Measurements from ENCODE around the gene TMEM92. TPM values are rescaled to one million over a fixed set of nuclear protein-coding genes. Genes with fewer than 3 reads are reported as not detected.
"Not testable (repeated sequence)": the region's sequence is repeated elsewhere in the genome, so short reads cannot be mapped to it uniquely, and the experiment has no call there.

TMEM92 gene
- total and polyA plus RNA-seq, 2 experiments from 2014 or later, result 0.32 TPM; not detected in 1

DNA sequence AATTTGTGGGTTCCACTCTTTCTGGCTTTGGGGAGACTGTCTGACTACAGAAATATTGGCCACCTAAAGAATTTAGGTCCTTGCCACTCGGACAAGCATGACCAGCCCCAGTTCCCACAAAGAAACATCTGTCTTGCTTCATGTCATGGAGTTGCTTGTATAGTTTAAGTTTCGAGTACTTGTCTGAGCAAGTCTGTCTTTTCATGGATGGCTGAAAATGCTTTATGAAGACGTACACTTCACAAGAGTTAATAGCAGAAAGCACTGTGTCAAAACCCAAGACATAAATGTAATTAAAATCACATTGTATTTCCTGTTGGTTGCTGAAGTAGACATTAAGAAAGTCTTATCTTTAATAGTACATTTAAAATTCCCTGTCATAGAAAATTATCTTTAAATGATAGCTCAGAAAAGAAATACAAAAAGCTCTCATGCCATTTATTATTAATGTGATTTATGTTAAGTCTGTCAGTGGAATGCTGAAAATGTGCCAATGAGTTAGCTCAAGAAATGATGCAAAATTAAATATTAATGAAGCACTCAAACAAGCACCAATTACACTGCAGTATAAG is 41.8 kb downstream of the TMEM92 start:
- TF ChIP-seq EZH2phosphoT487 (IDR thresholded peaks at IDR 0.05; ENCODE audit: insufficient read depth, low read depth), result no peak
- TF ChIP-seq EZH2 (IDR thresholded peaks at IDR 0.05; ENCODE audit: insufficient read depth, poor library complexity, severe bottlenecking), result no peak
- Histone ChIP-seq H3F3A (ENCODE audit: insufficient read depth) (no peaks in the 10 kb centered on the region), H3K9me3 (ENCODE audit: low read depth) (no peaks in the 10 kb centered on the region), H3K27ac (no peak overlapping the region), H3K4me1 (ENCODE audit: insufficient read depth) (no peaks in the 10 kb centered on the region), H3K9me2 (ENCODE audit: insufficient read depth) (no peaks in the 10 kb centered on the region), H3K4me2 (ENCODE audit: unreplicated experiment) (no peak overlapping the region), H3K36me3 (ENCODE audit: low read depth) (no peaks in the 10 kb centered on the region), H3K27me3 (replicated peaks; ENCODE audit: insufficient read depth) (0 out of 2 replicates have a peak, but pooled peaks cover 3% of the 10 kb centered on the region), H3K9ac (no peak overlapping the region), H4K20me1 (ENCODE audit: insufficient read depth) (no peaks in the 10 kb centered on the region), H3K79me2 (ENCODE audit: insufficient read depth) (no peaks in the 10 kb centered on the region), H3K4me3 (no peak overlapping the region), H2AFZ (no peak overlapping the region)
- in situ Hi-C loops (cut with MboI), result no loop called here
- no peak for DNase-seq
- WGBS, 2 experiments (ENCODE audit: low coverage in 1 of 2, low lambda C conversion rate in 2 of 2, missing lambda C conversion rate in 2 of 2), result 60 to 61% methylated on average over 3 of the region's 3 CpGs

DNA sequence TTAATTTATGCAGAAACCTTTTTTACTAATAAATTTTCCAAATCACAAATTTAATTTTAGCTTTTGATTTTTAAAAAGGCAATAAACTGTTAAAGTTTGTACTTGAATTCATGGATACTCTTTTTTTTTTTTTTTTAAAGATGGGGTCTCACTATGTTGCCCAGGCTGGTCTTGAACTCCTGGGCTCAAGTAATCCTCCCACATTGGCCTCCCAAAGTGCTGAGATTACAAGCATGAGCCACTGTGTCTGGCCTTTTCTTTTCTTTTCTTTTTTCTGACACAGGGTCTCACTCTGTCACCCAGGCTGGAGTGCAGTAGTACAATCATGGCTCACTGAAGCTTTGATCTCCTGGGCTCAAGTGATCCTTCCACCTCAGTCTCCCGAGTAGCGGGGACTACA is 42.4 kb downstream of the TMEM92 start:
- H3K4me2 ChIP-seq (ENCODE audit: unreplicated experiment); H3K4me3 ChIP-seq; H3K4me1 ChIP-seq (ENCODE audit: insufficient read depth); H3K79me2 ChIP-seq (ENCODE audit: insufficient read depth); in situ Hi-C loops (cut with MboI); DNase-seq; H3K9me3 ChIP-seq (ENCODE audit: low read depth); H3F3A ChIP-seq (ENCODE audit: insufficient read depth); H3K36me3 ChIP-seq (ENCODE audit: low read depth); H3K9me2 ChIP-seq (ENCODE audit: insufficient read depth); H3K27me3 ChIP-seq (replicated peaks; ENCODE audit: insufficient read depth); H3K27ac ChIP-seq; H2AFZ ChIP-seq; H3K9ac ChIP-seq; H4K20me1 ChIP-seq (ENCODE audit: insufficient read depth): not testable (repeated sequence)
- WGBS, 2 experiments (ENCODE audit: low coverage in 1 of 2, low lambda C conversion rate in 2 of 2, missing lambda C conversion rate in 2 of 2), result 86 to 95% methylated on average over 2 of the region's 2 CpGs

DNA sequence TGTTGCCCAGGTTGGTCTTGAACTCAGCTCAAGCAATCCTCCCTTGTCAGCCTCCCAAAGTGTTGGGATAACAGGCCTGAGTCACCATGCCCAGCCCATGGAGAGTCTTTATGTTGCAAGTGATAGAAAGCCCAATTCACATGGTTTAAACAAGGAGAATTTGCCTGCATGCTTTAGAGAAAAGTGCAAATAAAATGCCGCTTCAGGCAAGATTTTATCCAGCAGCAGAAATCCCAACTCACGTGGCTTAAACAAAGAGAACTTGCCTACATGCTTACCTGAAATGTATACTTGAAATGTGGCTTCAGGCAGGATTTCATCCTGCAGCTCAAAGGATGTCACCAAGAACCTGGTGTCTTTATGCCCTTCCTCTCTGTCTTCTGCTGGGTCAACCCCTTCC is 42.9 kb downstream of the TMEM92 start:
- Histone ChIP-seq H3K36me3 (ENCODE audit: low read depth) (no peaks in the 10 kb centered on the region), H3K27me3 (replicated peaks; ENCODE audit: insufficient read depth) (0 out of 2 replicates have a peak, but pooled peaks cover 3% of the 10 kb centered on the region), H4K20me1 (ENCODE audit: insufficient read depth) (no peaks in the 10 kb centered on the region), H3F3A (ENCODE audit: insufficient read depth) (no peaks in the 10 kb centered on the region), H3K4me1 (ENCODE audit: insufficient read depth) (no peaks in the 10 kb centered on the region), H3K9ac (no peak overlapping the region), H3K27ac (no peak overlapping the region), H2AFZ (no peak overlapping the region), H3K9me3 (ENCODE audit: low read depth) (no peaks in the 10 kb centered on the region), H3K4me2 (ENCODE audit: unreplicated experiment) (no peak overlapping the region), H3K79me2 (ENCODE audit: insufficient read depth) (no peaks in the 10 kb centered on the region), H3K9me2 (ENCODE audit: insufficient read depth) (no peaks in the 10 kb centered on the region), H3K4me3 (no peak overlapping the region)
- TF ChIP-seq EZH2phosphoT487 (IDR thresholded peaks at IDR 0.05; ENCODE audit: insufficient read depth, low read depth) (no peak), EZH2 (IDR thresholded peaks at IDR 0.05; ENCODE audit: insufficient read depth, poor library complexity, severe bottlenecking) (no peak)
- 96 to 98% methylated on average over 2 of the region's 2 CpGs for WGBS, 2 experiments (ENCODE audit: low coverage in 1 of 2, low lambda C conversion rate in 2 of 2, missing lambda C conversion rate in 2 of 2)
- in situ Hi-C loops (cut with MboI), result no loop called here
- DNase-seq, result peak; percentile 29

DNA sequence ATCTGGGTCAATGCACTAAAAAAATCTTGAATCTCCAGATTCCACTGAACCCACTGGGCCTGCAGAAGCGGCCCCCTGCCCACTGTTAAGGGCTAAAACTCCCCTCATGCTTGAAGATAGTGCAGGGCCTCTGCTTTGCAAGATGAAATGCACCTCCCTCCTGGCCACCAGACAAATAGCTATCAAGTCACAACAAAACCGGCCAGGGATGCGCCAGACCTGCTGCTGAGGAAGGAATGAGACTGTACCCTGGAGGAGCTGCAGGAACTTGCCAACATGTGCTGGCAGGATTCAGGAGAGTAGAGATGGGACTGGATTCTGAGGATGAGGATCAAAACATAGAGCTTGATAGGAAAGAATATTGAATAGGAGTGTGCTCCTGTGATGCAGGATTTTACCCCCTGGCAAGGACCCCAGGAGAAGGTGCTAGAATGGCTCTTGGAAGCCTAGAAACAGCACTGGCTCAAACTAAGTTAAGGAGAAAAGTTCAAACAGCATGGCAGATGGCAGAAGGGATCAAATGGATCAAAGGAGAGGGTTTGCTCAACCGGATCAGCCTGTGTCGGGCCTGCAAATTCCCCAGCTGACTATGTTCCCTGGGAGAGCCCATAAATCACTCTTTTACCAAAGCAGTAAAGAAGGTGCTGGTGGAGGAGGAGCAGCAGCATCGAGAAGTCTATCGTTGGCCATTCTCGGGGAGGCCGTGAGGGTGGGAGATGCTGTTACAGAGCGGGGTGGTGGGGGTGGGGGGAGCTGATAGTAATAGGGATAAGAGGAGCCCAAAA is 44.4 kb downstream of the TMEM92 start:
- DNase-seq, result no peak
- WGBS, 2 experiments (ENCODE audit: low coverage in 1 of 2, low lambda C conversion rate in 2 of 2, missing lambda C conversion rate in 2 of 2), result 53 to 56% methylated on average over 9 to 10 of the region's 10 CpGs
- in situ Hi-C loops (cut with MboI), result no loop called here
- Histone ChIP-seq H4K20me1 (ENCODE audit: insufficient read depth) (no peaks in the 10 kb centered on the region), H3K27me3 (replicated peaks; ENCODE audit: insufficient read depth) (no peaks in the 10 kb centered on the region), H3K79me2 (ENCODE audit: insufficient read depth) (no peaks in the 10 kb centered on the region), H3K4me2 (ENCODE audit: unreplicated experiment) (no peak overlapping the region), H2AFZ (no peak overlapping the region), H3K4me1 (ENCODE audit: insufficient read depth) (no peaks in the 10 kb centered on the region), H3F3A (ENCODE audit: insufficient read depth) (no peaks in the 10 kb centered on the region), H3K9me3 (ENCODE audit: low read depth) (no peaks in the 10 kb centered on the region), H3K36me3 (ENCODE audit: low read depth) (no peaks in the 10 kb centered on the region), H3K4me3 (no peak overlapping the region), H3K27ac (no peak overlapping the region), H3K9me2 (ENCODE audit: insufficient read depth) (no peaks in the 10 kb centered on the region), H3K9ac (no peak overlapping the region)
- no peak for TF ChIP-seq EZH2phosphoT487 (IDR thresholded peaks at IDR 0.05; ENCODE audit: insufficient read depth, low read depth)
- TF ChIP-seq EZH2 (IDR thresholded peaks at IDR 0.05; ENCODE audit: insufficient read depth, poor library complexity, severe bottlenecking), result no peak
